ENCODE measurements around the gene ETF1. TPM values are rescaled to one million over a fixed set of nuclear protein-coding genes. Genes with fewer than 3 reads are reported as not detected.

The ETF1 gene
- total and polyA plus RNA-seq, 9 of the 15 experiments (the other 6 are each of a cell fraction or from before 2014, with no cell fraction given) = 53.7 to 209 (median 164) TPM

- Histone ChIP-seq H3K27me3 (ENCODE audit: control insufficient read depth in 2 of 2, insufficient read depth in 2 of 2, low read length in 2 of 2) (no peaks in the 10 kb centered on the region), H3K36me3 (ENCODE audit: control insufficient read depth, insufficient read depth, low read length) (peaks cover 72% of the 10 kb centered on the region), H4K20me1 (replicated peaks; ENCODE audit: control insufficient read depth, insufficient read depth, low read length) (peaks cover 35% of the 10 kb centered on the region), H2AFZ (ENCODE audit: low read depth, low read length) (no peak overlapping the region), H3K9me1 (ENCODE audit: control insufficient read depth, insufficient read depth, low read length) (no peaks in the 10 kb centered on the region), H3K27ac (ENCODE audit: extremely low read depth, low read depth, low read length) (peak overlapping the region; percentile 96; the same call in 2 of the 3 replicates), H3K79me2 (ENCODE audit: control insufficient read depth, insufficient read depth, low read length) (peaks cover 96% of the 10 kb centered on the region), H3K4me1 (replicated peaks in 1 of 2; ENCODE audit: control insufficient read depth in 2 of 2, insufficient read depth in 2 of 2, low read length in 2 of 2) (peaks cover 3 to 32% of the 10 kb centered on the region in 2 experiments), H3K9ac (ENCODE audit: insufficient read depth in 1 of 2, low read depth in 2 of 2, low read length in 2 of 2) (peak overlapping the region in 1 of 2 experiments; percentile 100; a peak in 3 of 4 replicates), H3K9me3 (replicated peaks; ENCODE audit: control insufficient read depth, insufficient read depth, low read depth, low read length) (no peaks in the 10 kb centered on the region), H3K4me2 (ENCODE audit: insufficient read depth, low read length) (peak overlapping the region; percentile 90; the same call in 1 of the 2 replicates), H3K4me3 (peak overlapping the region; percentile 97; the same call in 1 of the 2 replicates)
- BruUV-seq (replicated peaks) = no TSS peak
- TF ChIP-seq RBFOX2 (IDR thresholded peaks at IDR 0.05; ENCODE audit: low read depth, low read length) (peak; percentile 43; the same call in 1 of the 2 replicates), ZFP30 (CRISPR knock-in tag; IDR thresholded peaks at IDR 0.05; ENCODE audit: borderline replicate concordance) (no peak)
- ChIA-PET POLR2A (interaction anchor here (0.5 to 1.9 kb wide), 3 partner anchors 10 to 36 kb away, joined by 4 to 6 read pairs (median 5); partner anchors contain the start of gene HSPA9), CTCF (ENCODE audit: low intra/inter-chr PET ratio) (no interaction called here)
- in situ Hi-C loops (cut with MboI) (no loop called here), intact Hi-C loops (cut with micrococcal nuclease) (no loop called here)
- FAIRE-seq (no peak), ATAC-seq (no peak), DNase-seq (ENCODE audit: extremely low read depth in 1 of 4, low spot score in 3 of 4) (no peak)
Observed at GRCh38 chr5:138539791-138540190, 3.2 kb downstream of the ETF1 start.

GRCh38 chr5:138538943-138539627, 4.0 kb downstream of the ETF1 start:
- no TSS peak for BruUV-seq (replicated peaks)
- in situ Hi-C loops (cut with MboI) = no loop called here
- peak overlapping the region; percentile 96 for H3K27ac ChIP-seq (ENCODE audit: extremely low read depth, low read depth, low read length)
- intact Hi-C loops (cut with micrococcal nuclease) = no loop called here
- H3K4me2 ChIP-seq (ENCODE audit: insufficient read depth, low read length) = peak overlapping the region; percentile 90
- no peak for ATAC-seq
- CTCF ChIA-PET (ENCODE audit: low intra/inter-chr PET ratio) = no interaction called here
- WGBS (ENCODE audit: insufficient coverage, low coverage, missing lambda C conversion rate) = 25% methylated on average over 2 of the region's 2 CpGs
- peak overlapping the region; percentile 2; the same call in 1 of the 2 replicates for H3K4me3 ChIP-seq
- no peaks in the 10 kb centered on the region for H3K27me3 ChIP-seq (ENCODE audit: control insufficient read depth in 2 of 2, insufficient read depth in 2 of 2, low read length in 2 of 2)
- H4K20me1 ChIP-seq (replicated peaks; ENCODE audit: control insufficient read depth, insufficient read depth, low read length) = peaks cover 35% of the 10 kb centered on the region
- no peak overlapping the region for H2AFZ ChIP-seq (ENCODE audit: low read depth, low read length)
- H3K79me2 ChIP-seq (ENCODE audit: control insufficient read depth, insufficient read depth, low read length) = peaks cover 96% of the 10 kb centered on the region
- peak in 2 of 4 experiments; percentile 42 to 52 for DNase-seq (ENCODE audit: extremely low read depth in 1 of 4, low spot score in 3 of 4)
- FAIRE-seq = peak; percentile 35
- H3K36me3 ChIP-seq (ENCODE audit: control insufficient read depth, insufficient read depth, low read length) = peaks cover 78% of the 10 kb centered on the region
- H3K9me1 ChIP-seq (ENCODE audit: control insufficient read depth, insufficient read depth, low read length) = no peaks in the 10 kb centered on the region
- POLR2A ChIA-PET = interaction anchor here (0.5 to 1.9 kb wide), 4 partner anchors 10 to 37 kb away, joined by 3 to 6 read pairs (median 4); partner anchors contain the start of gene HSPA9
- peaks cover 0 to 32% of the 10 kb centered on the region in 2 experiments for H3K4me1 ChIP-seq (replicated peaks in 1 of 2; ENCODE audit: control insufficient read depth in 2 of 2, insufficient read depth in 2 of 2, low read length in 2 of 2)
- peak overlapping the region in 1 of 2 experiments; percentile 100; a peak in 3 of 4 replicates for H3K9ac ChIP-seq (ENCODE audit: insufficient read depth in 1 of 2, low read depth in 2 of 2, low read length in 2 of 2)
- H3K9me3 ChIP-seq (replicated peaks; ENCODE audit: control insufficient read depth, insufficient read depth, low read depth, low read length) = no peaks in the 10 kb centered on the region
- TF ChIP-seq IRF1 (CRISPR knock-in tag; IDR thresholded peaks at IDR 0.05; ENCODE audit: borderline replicate concordance) (no peak), SMAD4 (CRISPR knock-in tag; conservative IDR thresholded peaks at IDR 0.05) (no peak), GATAD2B (IDR thresholded peaks at IDR 0.05; ENCODE audit: borderline replicate concordance) (0 out of 2 replicates have a peak, but pooled peaks have one; percentile 4), ZNF232 (CRISPR knock-in tag; IDR thresholded peaks at IDR 0.05) (no peak), PCBP1 (IDR thresholded peaks at IDR 0.05; ENCODE audit: low read depth, low read length, poor library complexity, severe bottlenecking) (no peak), MLLT1 (IDR thresholded peaks at IDR 0.05) (no peak), POU5F1 (IDR thresholded peaks at IDR 0.05; ENCODE audit: borderline replicate concordance, low read depth, low read length, partially characterized antibody) (no peak), ZNF324 (CRISPR knock-in tag; IDR thresholded peaks at IDR 0.05) (no peak)
- TF ChIP-seq, protein P1, sequence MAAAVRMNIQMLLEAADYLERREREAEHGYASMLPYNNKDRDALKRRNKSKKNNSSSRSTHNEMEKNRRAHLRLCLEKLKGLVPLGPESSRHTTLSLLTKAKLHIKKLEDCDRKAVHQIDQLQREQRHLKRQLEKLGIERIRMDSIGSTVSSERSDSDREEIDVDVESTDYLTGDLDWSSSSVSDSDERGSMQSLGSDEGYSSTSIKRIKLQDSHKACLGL (CRISPR knock-in tag; IDR thresholded peaks at IDR 0.05; ENCODE audit: borderline replicate concordance, poor library complexity, severe bottlenecking) = no peak
